ENCODE measurements around the gene LONP2.

- TF ChIP-seq CTCF (IDR thresholded peaks at IDR 0.05; ENCODE audit: insufficient read depth, low read length, poor library complexity, severe bottlenecking) (no peak), EZH2phosphoT487 (conservative IDR thresholded peaks at IDR 0.05; ENCODE audit: low read length) (no peak)
Measured at GRCh38 chr16:48367441-48368049, 123.4 kb downstream of the LONP2 start.

Measured in SU-DHL-6 (cell line).